DND-41 (cell line): ENCODE results near the gene SRSF3.

Experiments
- EZH2 ChIP-seq: IDR thresholded peaks from 3 replicates; pipeline ENCODE4 v1.6.1; 2012; ENCODE audit warnings: borderline replicate concordance, low read depth, mild to moderate bottlenecking, moderate library complexity, low read length, inconsistent platforms; ENCODE audit not compliant: severe bottlenecking
- TF ChIP-seq, protein P1 (sequence below): IDR thresholded peaks from 2 replicates; pipeline ENCODE4 v1.5.1; 2012; ENCODE audit warnings: borderline replicate concordance, low read length, moderate library complexity, mild to moderate bottlenecking; ENCODE audit not compliant: poor library complexity, severe bottlenecking; ENCODE audit errors: extremely low read depth

DNA sequence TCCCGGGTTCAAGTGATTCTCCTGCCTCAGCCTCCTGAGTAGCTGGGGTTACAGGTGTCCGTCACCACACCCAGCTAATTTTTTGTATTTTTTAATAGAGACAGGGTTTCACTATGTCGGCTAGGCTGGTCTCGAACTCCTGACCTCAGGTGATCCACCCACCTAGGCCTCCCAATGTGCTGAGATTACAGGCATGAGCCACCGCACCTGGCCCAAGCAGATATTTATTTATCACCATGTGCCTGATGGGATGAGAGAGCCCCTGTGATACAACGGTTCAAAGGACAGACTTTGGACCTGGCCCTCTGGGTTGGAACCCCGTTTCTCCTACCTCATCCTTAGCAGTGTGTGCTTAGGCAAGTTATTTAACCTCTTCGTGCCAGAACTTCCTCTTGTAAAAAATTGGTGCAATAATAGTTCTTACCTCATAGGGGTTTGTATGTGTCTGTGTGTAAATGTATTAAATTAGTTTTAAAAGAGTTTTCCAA is 27.7 kb upstream of the SRSF3 start:
- TF ChIP-seq, protein P1, sequence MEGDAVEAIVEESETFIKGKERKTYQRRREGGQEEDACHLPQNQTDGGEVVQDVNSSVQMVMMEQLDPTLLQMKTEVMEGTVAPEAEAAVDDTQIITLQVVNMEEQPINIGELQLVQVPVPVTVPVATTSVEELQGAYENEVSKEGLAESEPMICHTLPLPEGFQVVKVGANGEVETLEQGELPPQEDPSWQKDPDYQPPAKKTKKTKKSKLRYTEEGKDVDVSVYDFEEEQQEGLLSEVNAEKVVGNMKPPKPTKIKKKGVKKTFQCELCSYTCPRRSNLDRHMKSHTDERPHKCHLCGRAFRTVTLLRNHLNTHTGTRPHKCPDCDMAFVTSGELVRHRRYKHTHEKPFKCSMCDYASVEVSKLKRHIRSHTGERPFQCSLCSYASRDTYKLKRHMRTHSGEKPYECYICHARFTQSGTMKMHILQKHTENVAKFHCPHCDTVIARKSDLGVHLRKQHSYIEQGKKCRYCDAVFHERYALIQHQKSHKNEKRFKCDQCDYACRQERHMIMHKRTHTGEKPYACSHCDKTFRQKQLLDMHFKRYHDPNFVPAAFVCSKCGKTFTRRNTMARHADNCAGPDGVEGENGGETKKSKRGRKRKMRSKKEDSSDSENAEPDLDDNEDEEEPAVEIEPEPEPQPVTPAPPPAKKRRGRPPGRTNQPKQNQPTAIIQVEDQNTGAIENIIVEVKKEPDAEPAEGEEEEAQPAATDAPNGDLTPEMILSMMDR: no peak
- no peak for TF ChIP-seq EZH2
